GM23338 (cell line): Measurements from ENCODE around the gene MCAM. TPM values are rescaled to one million over a fixed set of nuclear protein-coding genes. Genes with fewer than 3 reads are reported as not detected.

ENCODE experiments used
- ATAC-seq: fragments of 200-7000 bp; cut with Tn5 transposase; 3 replicates; pipeline ENCODE4 v1.9.1; 2020
- DNase-seq: peaks from one replicate; pipeline ENCODE4 v3.0.0-alpha.2; 2015; ENCODE audit warnings: low spot score
- H2AFZ ChIP-seq: fragments of 200-600 bp; sonication (generic); 2 replicates; pipeline ENCODE4 v1.8.0; 2016; ENCODE audit warnings: antibody characterized with exemption, mild to moderate bottlenecking, moderate library complexity
- H3F3A ChIP-seq: fragments of 200-600 bp; sonication (generic); replicated peaks from 2 replicates; pipeline ENCODE4 v1.8.0; 2017; ENCODE audit warnings: antibody characterized with exemption, mixed run types, low read depth
- H3K27ac ChIP-seq: fragments of 200-600 bp; sonication (generic); 2 replicates; pipeline ENCODE4 v1.6.1; 2016; ENCODE audit warnings: low read depth
- H3K27me3 ChIP-seq: fragments of 200-600 bp; sonication (generic); 2 replicates; pipeline ENCODE4 v1.8.0; 2016; ENCODE audit warnings: mild to moderate bottlenecking, mixed run types, moderate library complexity; ENCODE audit not compliant: insufficient read depth
- H3K36me3 ChIP-seq: fragments of 200-600 bp; sonication (generic); 2 replicates; pipeline ENCODE4 v1.8.0; 2016; ENCODE audit warnings: mild to moderate bottlenecking; ENCODE audit not compliant: insufficient read depth
- H3K4me1 ChIP-seq: fragments of 200-600 bp; sonication (generic); 2 replicates; pipeline ENCODE4 v1.8.0; 2016; ENCODE audit warnings: mild to moderate bottlenecking, moderate library complexity; ENCODE audit not compliant: insufficient read depth
- H3K4me2 ChIP-seq: fragments of 200-600 bp; sonication (generic); 2 replicates; pipeline ENCODE4 v1.7.1; 2017; ENCODE audit warnings: mixed run types
- H3K4me3 ChIP-seq: fragments of 200-600 bp; sonication (generic); 2 replicates; pipeline ENCODE4 v1.6.1; 2016; ENCODE audit warnings: mixed run types
- H3K79me2 ChIP-seq: fragments of 200-600 bp; sonication (generic); replicated peaks from 2 replicates; pipeline ENCODE4 v1.8.0; 2017; ENCODE audit warnings: mild to moderate bottlenecking; ENCODE audit not compliant: insufficient read depth
- H3K9me2 ChIP-seq: fragments of 200-600 bp; sonication (generic); 2 replicates; pipeline ENCODE4 v1.8.0; 2017; ENCODE audit not compliant: insufficient read depth
- H4K20me1 ChIP-seq: fragments of 200-600 bp; sonication (generic); replicated peaks from 2 replicates; pipeline ENCODE4 v1.8.0; 2017; ENCODE audit warnings: mild to moderate bottlenecking; ENCODE audit not compliant: insufficient read depth
- H3K27ac Mint-ChIP-seq: 2 replicates; pipeline ENCODE4 v1.8.0; 2020; ENCODE audit warnings: inconsistent platforms, mild to moderate bottlenecking, moderate library complexity, mixed read lengths
- H3K27me3 Mint-ChIP-seq: 3 replicates; pipeline ENCODE4 v1.8.0; 2022; ENCODE audit warnings: low read depth, mild to moderate bottlenecking, moderate library complexity, mixed read lengths, inconsistent platforms; ENCODE audit not compliant: insufficient read depth, poor library complexity
- H3K36me3 Mint-ChIP-seq: 3 replicates; pipeline ENCODE4 v1.8.0; 2021; ENCODE audit warnings: low read depth, mild to moderate bottlenecking, inconsistent platforms, moderate library complexity, mixed read lengths
- H3K4me1 Mint-ChIP-seq: 3 replicates; pipeline ENCODE4 v1.8.0; 2020; ENCODE audit warnings: mild to moderate bottlenecking, inconsistent platforms, mixed read lengths
- H3K4me3 Mint-ChIP-seq: 3 replicates; pipeline ENCODE4 v1.8.0; 2021; ENCODE audit warnings: moderate library complexity, mild to moderate bottlenecking, inconsistent platforms, mixed read lengths
- H3K9me3 Mint-ChIP-seq: 3 replicates; pipeline ENCODE4 v1.8.0; 2020; ENCODE audit warnings: moderate library complexity, mild to moderate bottlenecking, inconsistent platforms, mixed read lengths
- POLR2AphosphoS5 ChIP-seq: IDR thresholded peaks from 2 replicates; pipeline ENCODE4 v1.6.1; 2016; ENCODE audit warnings: antibody characterized with exemption, low read depth
- STAT1 ChIP-seq: IDR thresholded peaks from one replicate; pipeline ENCODE4 v1.6.1; 2016; ENCODE audit warnings: antibody characterized with exemption; ENCODE audit not compliant: unreplicated experiment
- ZNF331 ChIP-seq: fragments of 250-450 bp; sonication (Bioruptor Pico); IDR thresholded peaks from 2 replicates; pipeline ENCODE4 v1.5.0; 2020; ENCODE audit warnings: low read depth, mild to moderate bottlenecking, moderate library complexity
- polyA plus RNA-seq: library from polyadenylated mRNA; unstranded; fragments of >200 nt; fragmentation: Nextera tagmentation; extraction: Ambion mirVana; gene quantifications from 2 replicates; pipeline ENCODE4 v1.2.1, GENCODE V29; 2016
- total RNA-seq: library from RNA; depleted of rRNA; stranded (reverse); fragments of >200 nt; shearing (Covaris generic); gene quantifications from 2 replicates; pipeline ENCODE4 v1.2.3, GENCODE V29; 2014
- TF ChIP-seq, protein P1 (sequence below): fragments of 250-450 bp; sonication (Bioruptor Pico); IDR thresholded peaks from 2 replicates; pipeline ENCODE4 v1.5.0; 2020; ENCODE audit warnings: mild to moderate bottlenecking, moderate library complexity
- TF ChIP-seq, protein P2 (sequence below), 2 experiments: fragments of 200-600 bp in 1 of 2; sonication (generic) in 1 of 2; conservative IDR thresholded peaks; 2 replicates each; pipeline versions ENCODE4 v1.5.1 to v1.6.1; 2016 to 2017; ENCODE audit warnings: antibody characterized with exemption in 2 of 2, low read depth in 2 of 2, mild to moderate bottlenecking in 2 of 2, moderate library complexity in 1 of 2

The MCAM gene
- total and polyA plus RNA-seq, 2 experiments from 2014 or later, result 8.9 to 79.5 TPM

DNA sequence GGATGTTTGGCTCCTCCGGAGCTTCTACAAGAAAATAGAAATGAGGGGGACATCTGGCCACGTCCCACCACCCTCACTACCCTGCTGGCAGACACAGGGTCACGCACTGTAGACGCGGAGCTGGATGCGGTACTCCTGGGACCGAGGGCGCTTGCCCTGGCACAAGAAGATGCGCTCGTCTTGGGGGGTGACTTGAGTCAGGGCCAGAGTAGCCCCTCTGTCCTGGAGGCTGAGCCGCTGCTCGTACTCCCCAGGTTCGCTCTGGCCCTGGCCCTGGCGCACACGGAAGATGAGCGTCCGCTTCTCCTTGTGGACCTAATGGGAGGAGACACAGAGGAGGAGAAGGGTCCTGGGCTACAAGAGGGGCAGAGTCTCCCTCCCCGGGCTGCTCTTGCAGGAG is 2.2 kb downstream of the MCAM start (continued):
- TF ChIP-seq, protein P1, sequence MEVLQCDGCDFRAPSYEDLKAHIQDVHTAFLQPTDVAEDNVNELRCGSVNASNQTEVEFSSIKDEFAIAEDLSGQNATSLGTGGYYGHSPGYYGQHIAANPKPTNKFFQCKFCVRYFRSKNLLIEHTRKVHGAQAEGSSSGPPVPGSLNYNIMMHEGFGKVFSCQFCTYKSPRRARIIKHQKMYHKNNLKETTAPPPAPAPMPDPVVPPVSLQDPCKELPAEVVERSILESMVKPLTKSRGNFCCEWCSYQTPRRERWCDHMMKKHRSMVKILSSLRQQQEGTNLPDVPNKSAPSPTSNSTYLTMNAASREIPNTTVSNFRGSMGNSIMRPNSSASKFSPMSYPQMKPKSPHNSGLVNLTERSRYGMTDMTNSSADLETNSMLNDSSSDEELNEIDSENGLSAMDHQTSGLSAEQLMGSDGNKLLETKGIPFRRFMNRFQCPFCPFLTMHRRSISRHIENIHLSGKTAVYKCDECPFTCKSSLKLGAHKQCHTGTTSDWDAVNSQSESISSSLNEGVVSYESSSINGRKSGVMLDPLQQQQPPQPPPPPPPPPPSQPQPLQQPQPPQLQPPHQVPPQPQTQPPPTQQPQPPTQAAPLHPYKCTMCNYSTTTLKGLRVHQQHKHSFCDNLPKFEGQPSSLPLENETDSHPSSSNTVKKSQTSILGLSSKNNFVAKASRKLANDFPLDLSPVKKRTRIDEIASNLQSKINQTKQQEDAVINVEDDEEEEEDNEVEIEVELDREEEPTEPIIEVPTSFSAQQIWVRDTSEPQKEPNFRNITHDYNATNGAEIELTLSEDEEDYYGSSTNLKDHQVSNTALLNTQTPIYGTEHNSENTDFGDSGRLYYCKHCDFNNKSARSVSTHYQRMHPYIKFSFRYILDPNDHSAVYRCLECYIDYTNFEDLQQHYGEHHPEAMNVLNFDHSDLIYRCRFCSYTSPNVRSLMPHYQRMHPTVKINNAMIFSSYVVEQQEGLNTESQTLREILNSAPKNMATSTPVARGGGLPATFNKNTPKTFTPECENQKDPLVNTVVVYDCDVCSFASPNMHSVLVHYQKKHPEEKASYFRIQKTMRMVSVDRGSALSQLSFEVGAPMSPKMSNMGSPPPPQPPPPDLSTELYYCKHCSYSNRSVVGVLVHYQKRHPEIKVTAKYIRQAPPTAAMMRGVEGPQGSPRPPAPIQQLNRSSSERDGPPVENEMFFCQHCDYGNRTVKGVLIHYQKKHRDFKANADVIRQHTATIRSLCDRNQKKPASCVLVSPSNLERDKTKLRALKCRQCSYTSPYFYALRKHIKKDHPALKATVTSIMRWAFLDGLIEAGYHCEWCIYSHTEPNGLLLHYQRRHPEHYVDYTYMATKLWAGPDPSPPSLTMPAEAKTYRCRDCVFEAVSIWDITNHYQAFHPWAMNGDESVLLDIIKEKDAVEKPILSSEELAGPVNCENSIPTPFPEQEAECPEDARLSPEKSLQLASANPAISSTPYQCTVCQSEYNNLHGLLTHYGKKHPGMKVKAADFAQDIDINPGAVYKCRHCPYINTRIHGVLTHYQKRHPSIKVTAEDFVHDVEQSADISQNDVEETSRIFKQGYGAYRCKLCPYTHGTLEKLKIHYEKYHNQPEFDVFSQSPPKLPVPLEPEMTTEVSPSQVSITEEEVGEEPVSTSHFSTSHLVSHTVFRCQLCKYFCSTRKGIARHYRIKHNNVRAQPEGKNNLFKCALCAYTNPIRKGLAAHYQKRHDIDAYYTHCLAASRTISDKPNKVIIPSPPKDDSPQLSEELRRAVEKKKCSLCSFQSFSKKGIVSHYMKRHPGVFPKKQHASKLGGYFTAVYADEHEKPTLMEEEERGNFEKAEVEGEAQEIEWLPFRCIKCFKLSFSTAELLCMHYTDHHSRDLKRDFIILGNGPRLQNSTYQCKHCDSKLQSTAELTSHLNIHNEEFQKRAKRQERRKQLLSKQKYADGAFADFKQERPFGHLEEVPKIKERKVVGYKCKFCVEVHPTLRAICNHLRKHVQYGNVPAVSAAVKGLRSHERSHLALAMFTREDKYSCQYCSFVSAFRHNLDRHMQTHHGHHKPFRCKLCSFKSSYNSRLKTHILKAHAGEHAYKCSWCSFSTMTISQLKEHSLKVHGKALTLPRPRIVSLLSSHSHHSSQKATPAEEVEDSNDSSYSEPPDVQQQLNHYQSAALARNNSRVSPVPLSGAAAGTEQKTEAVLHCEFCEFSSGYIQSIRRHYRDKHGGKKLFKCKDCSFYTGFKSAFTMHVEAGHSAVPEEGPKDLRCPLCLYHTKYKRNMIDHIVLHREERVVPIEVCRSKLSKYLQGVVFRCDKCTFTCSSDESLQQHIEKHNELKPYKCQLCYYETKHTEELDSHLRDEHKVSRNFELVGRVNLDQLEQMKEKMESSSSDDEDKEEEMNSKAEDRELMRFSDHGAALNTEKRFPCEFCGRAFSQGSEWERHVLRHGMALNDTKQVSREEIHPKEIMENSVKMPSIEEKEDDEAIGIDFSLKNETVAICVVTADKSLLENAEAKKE (CRISPR knock-in tag), result no peak
- TF ChIP-seq ZNF331 (CRISPR knock-in tag), result no peak
- TF ChIP-seq STAT1, result no peak
- no peak for TF ChIP-seq POLR2AphosphoS5
- TF ChIP-seq, protein P2, sequence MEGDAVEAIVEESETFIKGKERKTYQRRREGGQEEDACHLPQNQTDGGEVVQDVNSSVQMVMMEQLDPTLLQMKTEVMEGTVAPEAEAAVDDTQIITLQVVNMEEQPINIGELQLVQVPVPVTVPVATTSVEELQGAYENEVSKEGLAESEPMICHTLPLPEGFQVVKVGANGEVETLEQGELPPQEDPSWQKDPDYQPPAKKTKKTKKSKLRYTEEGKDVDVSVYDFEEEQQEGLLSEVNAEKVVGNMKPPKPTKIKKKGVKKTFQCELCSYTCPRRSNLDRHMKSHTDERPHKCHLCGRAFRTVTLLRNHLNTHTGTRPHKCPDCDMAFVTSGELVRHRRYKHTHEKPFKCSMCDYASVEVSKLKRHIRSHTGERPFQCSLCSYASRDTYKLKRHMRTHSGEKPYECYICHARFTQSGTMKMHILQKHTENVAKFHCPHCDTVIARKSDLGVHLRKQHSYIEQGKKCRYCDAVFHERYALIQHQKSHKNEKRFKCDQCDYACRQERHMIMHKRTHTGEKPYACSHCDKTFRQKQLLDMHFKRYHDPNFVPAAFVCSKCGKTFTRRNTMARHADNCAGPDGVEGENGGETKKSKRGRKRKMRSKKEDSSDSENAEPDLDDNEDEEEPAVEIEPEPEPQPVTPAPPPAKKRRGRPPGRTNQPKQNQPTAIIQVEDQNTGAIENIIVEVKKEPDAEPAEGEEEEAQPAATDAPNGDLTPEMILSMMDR (conservative IDR thresholded peaks at IDR 0.05; ENCODE audit: low read depth in 2 of 2), result no peak

DNA sequence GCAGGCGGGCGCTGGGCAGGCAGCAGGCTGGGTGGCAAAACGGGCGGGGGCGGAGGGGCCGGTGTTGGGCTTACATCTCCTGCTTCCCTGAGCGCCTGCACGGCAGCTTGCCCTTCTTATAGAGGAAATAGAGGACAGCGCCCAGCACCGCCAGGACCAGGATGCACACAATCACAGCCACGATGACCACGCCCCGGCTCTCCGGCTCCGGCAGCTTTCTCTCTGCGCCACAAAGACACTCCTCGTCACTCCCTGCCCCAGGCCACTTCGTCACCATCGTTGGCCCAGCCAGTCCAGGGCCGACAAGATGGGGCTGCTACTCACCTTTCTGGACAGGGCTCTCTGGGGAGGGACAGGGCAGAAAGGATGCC is 6.3 kb downstream of the MCAM start:
- Histone ChIP-seq H4K20me1 (peaks cover 14% of the 10 kb centered on the region), H3K79me2 (no peaks in the 10 kb centered on the region), H3K4me3 (no peak overlapping the region), H3K4me2 (no peak overlapping the region), H3K27me3 (peaks cover 12% of the 10 kb centered on the region), H3K4me1 (peaks cover 22% of the 10 kb centered on the region), H3K27ac (no peak overlapping the region), H2AFZ (no peak overlapping the region), H3F3A (0 out of 2 replicates have a peak, but pooled peaks cover under 1% of the 10 kb centered on the region), H3K36me3 (peaks cover 3% of the 10 kb centered on the region; the same call in 1 of the 2 replicates), H3K9me2 (no peaks in the 10 kb centered on the region)
- Mint-ChIP-seq H3K36me3 (peaks cover 18% of the 10 kb centered on the region; the same call in 2 of the 3 replicates), H3K4me1 (peaks cover 17% of the 10 kb centered on the region), H3K27me3 (peaks cover 31% of the 10 kb centered on the region), H3K27ac (no peak overlapping the region), H3K4me3 (no peak overlapping the region), H3K9me3 (no peaks in the 10 kb centered on the region)
- no peak for ATAC-seq
- no peak for DNase-seq
- TF ChIP-seq, protein P1 (CRISPR knock-in tag), result no peak
